ENCODE data around the gene IL11. TPM values are rescaled to one million over a fixed set of nuclear protein-coding genes. Genes with fewer than 3 reads are reported as not detected.
"Not testable (repeated sequence)": the region's sequence is repeated elsewhere in the genome, so short reads cannot be mapped to it uniquely, and the experiment has no call there.

IL11 gene
- polyA plus RNA-seq, 4 donors = 0.19 to 0.67 TPM; not detected in 2

DNA sequence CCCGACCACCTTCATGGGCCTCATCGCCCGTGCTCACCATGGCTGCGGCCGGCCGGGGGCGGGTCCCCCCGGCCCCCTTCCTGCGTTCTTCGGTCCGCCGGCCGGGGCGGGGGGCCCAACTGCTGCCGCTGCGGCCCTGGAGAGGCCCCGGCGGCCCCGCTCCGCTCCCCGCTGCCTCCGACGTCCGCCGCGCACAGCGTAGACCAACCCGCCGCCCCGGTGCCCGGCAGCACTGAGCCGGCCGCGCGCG is 37.2 kb upstream of the IL11 start, which contains the start of gene UBE2S:
UBE2S (minus strand) TSS at position 239 of the 250 bp plus-strand sequence; CDS start at position 40, 199 bp downstream.
- not testable (repeated sequence) for H3K27me3 ChIP-seq (ENCODE audit: control insufficient read depth in 3 of 3, insufficient read depth in 3 of 3, low read length in 3 of 3); FAIRE-seq
- Histone ChIP-seq H3K9me3 (ENCODE audit: control insufficient read depth in 2 of 2, insufficient read depth in 1 of 2, low read depth in 1 of 2, low read length in 1 of 2) (peaks cover 0 to 13% of the 10 kb centered on the region in 2 donors), H3K36me3 (ENCODE audit: control insufficient read depth in 3 of 3, insufficient read depth in 2 of 3, low read depth in 1 of 3, low read length in 3 of 3) (peaks cover 2 to 37% (median 5%) of the 10 kb centered on the region in 3 donors), H3K4me1 (ENCODE audit: control insufficient read depth in 3 of 3, insufficient read depth in 2 of 3, low read depth in 1 of 3, low read length in 2 of 3) (peaks cover 7 to 16% (median 8%) of the 10 kb centered on the region in 3 donors), H3K4me3 (ENCODE audit: low read depth in 1 of 3, low read length in 3 of 3) (peak within 1 kb of the TSS; percentile 69 to 89 (median 82)), H3K27ac (ENCODE audit: low read depth in 1 of 3, low read length in 2 of 3) (peak within 1 kb of the TSS; percentile 95 to 98 (median 97))
- peak in 1 of 2 donors; percentile 62 for DNase-seq
- WGBS, 3 donors = 0 to 2% (median 1%) methylated on average over 10 to 36 of the region's 36 CpGs

DNA sequence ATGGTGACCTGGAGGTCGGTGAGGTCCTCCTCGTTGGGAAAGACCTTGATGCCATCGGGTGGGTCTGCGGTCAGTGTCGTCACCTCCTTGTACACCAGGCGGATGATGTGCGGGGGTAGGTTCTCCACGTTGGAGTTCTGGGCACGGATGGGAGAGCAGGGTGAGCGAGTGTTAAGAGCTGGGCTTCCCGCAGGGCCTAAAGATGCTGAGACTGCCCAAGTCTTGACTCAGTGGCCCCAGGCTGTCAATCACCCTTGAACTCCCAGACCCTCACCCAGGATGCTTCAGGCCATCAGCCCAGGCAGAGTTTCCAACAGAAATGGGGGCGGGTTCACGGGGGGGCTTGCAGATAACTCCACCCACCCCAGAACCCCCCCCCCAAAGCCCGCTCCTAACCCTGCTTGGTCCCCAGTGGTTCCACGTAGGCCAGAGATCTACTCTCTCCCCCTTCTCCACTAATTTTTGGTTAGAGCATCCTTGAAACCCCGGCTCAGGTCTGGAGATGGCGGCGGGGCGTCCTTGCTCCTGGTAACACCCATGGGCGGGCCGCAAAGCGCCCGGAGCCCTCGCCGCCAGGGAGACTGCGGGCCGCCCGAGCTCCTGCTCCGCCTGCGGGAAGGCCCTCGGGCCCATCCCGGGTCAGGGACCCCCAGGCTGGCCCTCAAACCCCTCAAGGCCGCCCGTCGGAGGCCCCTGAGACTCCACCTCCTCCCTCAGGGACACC is 36.7 kb upstream of the IL11 start:
- Histone ChIP-seq H3K9me3 (ENCODE audit: control insufficient read depth in 2 of 2, insufficient read depth in 1 of 2, low read depth in 1 of 2, low read length in 1 of 2) (peaks cover 0 to 13% of the 10 kb centered on the region in 2 donors), H3K36me3 (ENCODE audit: control insufficient read depth in 3 of 3, insufficient read depth in 2 of 3, low read depth in 1 of 3, low read length in 3 of 3) (peaks cover 6 to 42% (median 10%) of the 10 kb centered on the region in 3 donors), H3K4me3 (ENCODE audit: low read depth in 1 of 3, low read length in 3 of 3) (peak overlapping the region; percentile 69 to 89 (median 82)), H3K27me3 (ENCODE audit: control insufficient read depth in 3 of 3, insufficient read depth in 3 of 3, low read length in 3 of 3) (no peaks in the 10 kb centered on the region), H3K27ac (ENCODE audit: low read depth in 1 of 3, low read length in 2 of 3) (peak overlapping the region; percentile 95 to 98 (median 97)), H3K4me1 (ENCODE audit: control insufficient read depth in 3 of 3, insufficient read depth in 2 of 3, low read depth in 1 of 3, low read length in 2 of 3) (peaks cover 7 to 16% (median 8%) of the 10 kb centered on the region in 3 donors)
- whole genome bisulfite sequencing, 3 donors = 14 to 20% (median 14%) methylated on average over 32 to 35 of the region's 35 CpGs
- no peak for FAIRE-seq
- DNase-seq = peak in 1 of 2 donors; percentile 27

DNA sequence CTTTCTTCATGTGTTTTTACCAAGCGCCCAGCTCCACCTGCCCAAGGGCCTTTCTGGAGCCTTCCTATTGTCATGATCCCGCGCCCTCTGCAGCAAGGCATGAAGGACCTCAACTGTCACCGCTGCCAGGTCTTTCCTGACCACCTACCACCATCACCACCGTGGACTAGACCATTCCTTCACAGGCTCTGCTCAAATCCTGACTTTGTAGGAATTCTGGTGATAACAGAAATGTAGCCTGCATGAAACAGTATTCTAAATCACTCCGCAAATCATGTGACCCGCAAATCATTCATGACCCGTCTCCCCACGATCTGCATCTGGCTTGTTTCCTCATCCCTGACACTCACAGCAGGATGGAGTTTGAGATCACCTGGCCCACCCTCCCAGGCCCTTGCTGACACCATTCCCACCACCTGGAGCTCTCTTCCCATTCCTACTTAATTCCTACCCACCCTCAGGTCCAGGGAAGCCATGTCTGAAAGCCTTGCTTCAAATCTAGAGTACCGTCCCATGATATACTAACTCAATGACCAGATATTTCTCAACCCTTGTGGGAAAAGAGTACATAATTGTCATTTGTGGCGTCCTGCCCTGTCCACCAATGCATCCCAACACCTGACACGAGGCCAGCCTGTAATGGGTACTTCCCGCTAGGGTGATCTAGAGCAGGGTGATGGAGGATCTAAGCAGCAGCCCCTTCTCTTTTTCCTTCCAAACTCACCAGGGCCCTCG is 36.0 kb upstream of the IL11 start:
- DNase-seq = no peak
- Histone ChIP-seq H3K27me3 (ENCODE audit: control insufficient read depth in 3 of 3, insufficient read depth in 3 of 3, low read length in 3 of 3) (no peaks in the 10 kb centered on the region), H3K27ac (ENCODE audit: low read depth in 1 of 3, low read length in 2 of 3) (peak overlapping the region in 1 of 3 donors; percentile 95), H3K4me1 (ENCODE audit: control insufficient read depth in 3 of 3, insufficient read depth in 2 of 3, low read depth in 1 of 3, low read length in 2 of 3) (peaks cover 7 to 16% (median 8%) of the 10 kb centered on the region in 3 donors), H3K9me3 (ENCODE audit: control insufficient read depth in 2 of 2, insufficient read depth in 1 of 2, low read depth in 1 of 2, low read length in 1 of 2) (peaks cover 0 to 13% of the 10 kb centered on the region in 2 donors), H3K36me3 (ENCODE audit: control insufficient read depth in 3 of 3, insufficient read depth in 2 of 3, low read depth in 1 of 3, low read length in 3 of 3) (peaks cover 6 to 48% (median 12%) of the 10 kb centered on the region in 3 donors), H3K4me3 (ENCODE audit: low read depth in 1 of 3, low read length in 3 of 3) (peak overlapping the region in 2 of 3 donors; percentile 69 to 82)
- 77 to 92% (median 79%) methylated on average over 14 of the region's 14 CpGs for WGBS, 3 donors
- FAIRE-seq = no peak

DNA sequence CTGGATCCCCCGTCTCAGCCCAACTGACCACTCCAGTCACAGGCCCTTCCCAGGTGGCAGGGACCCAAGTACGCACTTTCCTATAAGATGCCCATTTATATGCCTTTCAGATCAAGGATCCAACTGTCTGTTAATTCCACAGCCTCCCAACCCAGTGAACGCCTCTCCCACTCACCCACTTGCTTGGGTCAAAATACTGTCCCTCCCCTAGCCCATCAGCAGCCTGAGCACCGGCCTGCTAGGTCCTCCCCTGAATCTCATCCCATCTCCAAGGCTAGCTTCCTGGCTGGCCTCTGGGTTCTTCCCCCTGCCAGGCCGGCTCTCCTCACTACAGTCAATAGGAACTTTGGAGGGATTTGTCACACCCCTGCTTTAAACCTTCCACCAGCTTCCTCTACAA is 35.4 kb upstream of the IL11 start:
- FAIRE-seq = no peak
- Histone ChIP-seq H3K27me3 (ENCODE audit: control insufficient read depth in 3 of 3, insufficient read depth in 3 of 3, low read length in 3 of 3) (no peaks in the 10 kb centered on the region), H3K9me3 (ENCODE audit: control insufficient read depth in 2 of 2, insufficient read depth in 1 of 2, low read depth in 1 of 2, low read length in 1 of 2) (peaks cover 0 to 13% of the 10 kb centered on the region in 2 donors), H3K4me1 (ENCODE audit: control insufficient read depth in 3 of 3, insufficient read depth in 2 of 3, low read depth in 1 of 3, low read length in 2 of 3) (peaks cover 7 to 16% (median 8%) of the 10 kb centered on the region in 3 donors), H3K27ac (ENCODE audit: low read depth in 1 of 3, low read length in 2 of 3) (no peak overlapping the region), H3K36me3 (ENCODE audit: control insufficient read depth in 3 of 3, insufficient read depth in 2 of 3, low read depth in 1 of 3, low read length in 3 of 3) (peaks cover 6 to 53% (median 14%) of the 10 kb centered on the region in 3 donors), H3K4me3 (ENCODE audit: low read depth in 1 of 3, low read length in 3 of 3) (no peak overlapping the region)
- no peak for DNase-seq
- WGBS, 3 donors = 84 to 93% (median 87%) methylated on average over 5 of the region's 5 CpGs

DNA sequence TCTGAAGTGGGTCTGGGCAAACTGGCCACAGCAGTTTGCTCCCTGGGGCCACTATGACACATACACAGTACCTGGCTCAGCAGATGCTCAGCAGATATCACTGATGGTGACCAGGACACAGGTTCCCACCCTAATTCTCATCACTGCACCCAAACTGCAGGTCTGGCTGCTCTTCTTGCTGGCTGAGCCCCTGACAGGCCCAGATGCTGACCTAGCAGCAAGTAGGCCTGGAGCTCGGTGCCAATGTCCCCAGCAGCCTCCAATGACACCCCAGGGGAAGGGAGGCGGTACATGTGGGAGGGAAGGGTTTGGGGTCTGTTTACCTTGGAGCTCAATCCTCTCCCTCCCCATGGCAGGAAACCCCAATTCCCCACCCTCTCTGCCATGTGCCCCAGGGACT is 32.2 kb upstream of the IL11 start:
- no peak overlapping the region for H3K27ac ChIP-seq (ENCODE audit: low read depth in 1 of 3, low read length in 2 of 3)
- H3K9me3 ChIP-seq (ENCODE audit: control insufficient read depth in 2 of 2, insufficient read depth in 1 of 2, low read depth in 1 of 2, low read length in 1 of 2) = no peaks in the 10 kb centered on the region
- 85 to 100% (median 93%) methylated on average over 2 of the region's 2 CpGs for WGBS, 3 donors
- H3K4me3 ChIP-seq (ENCODE audit: low read depth in 1 of 3, low read length in 3 of 3) = no peak overlapping the region
- DNase-seq = no peak
- FAIRE-seq = no peak
- H3K36me3 ChIP-seq (ENCODE audit: control insufficient read depth in 3 of 3, insufficient read depth in 2 of 3, low read depth in 1 of 3, low read length in 3 of 3) = peaks cover 6 to 57% (median 15%) of the 10 kb centered on the region in 3 donors
- H3K4me1 ChIP-seq (ENCODE audit: control insufficient read depth in 3 of 3, insufficient read depth in 2 of 3, low read depth in 1 of 3, low read length in 2 of 3) = peaks cover 5 to 16% (median 8%) of the 10 kb centered on the region in 3 donors
- H3K27me3 ChIP-seq (ENCODE audit: control insufficient read depth in 3 of 3, insufficient read depth in 3 of 3, low read length in 3 of 3) = no peaks in the 10 kb centered on the region

DNA sequence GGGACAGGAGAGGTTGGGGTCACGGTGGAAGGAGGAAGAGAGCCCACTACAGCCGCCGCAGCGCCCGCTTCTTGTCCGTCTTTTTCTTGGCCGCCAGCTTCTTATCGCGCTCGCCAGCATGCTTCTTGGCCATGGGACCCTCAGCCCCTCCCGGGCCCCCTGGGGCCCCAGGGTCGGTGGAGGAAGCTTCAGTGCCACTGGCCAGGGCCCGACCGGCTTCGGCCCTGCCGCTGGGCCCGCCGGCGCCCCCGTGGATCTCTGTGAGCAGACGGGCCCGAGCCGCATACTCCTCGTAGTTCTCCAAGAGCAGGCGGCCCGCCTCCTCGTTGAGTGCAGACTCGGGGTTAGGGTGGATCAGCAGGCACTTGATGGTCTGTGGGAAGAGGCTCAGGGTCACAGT is 31.1 kb upstream of the IL11 start:
- DNase-seq; H3K27ac ChIP-seq (ENCODE audit: low read depth in 1 of 3, low read length in 2 of 3); FAIRE-seq; H3K4me3 ChIP-seq (ENCODE audit: low read depth in 1 of 3, low read length in 3 of 3); H3K27me3 ChIP-seq (ENCODE audit: control insufficient read depth in 3 of 3, insufficient read depth in 3 of 3, low read length in 3 of 3); H3K9me3 ChIP-seq (ENCODE audit: control insufficient read depth in 2 of 2, insufficient read depth in 1 of 2, low read depth in 1 of 2, low read length in 1 of 2): not testable (repeated sequence)
- Histone ChIP-seq H3K4me1 (ENCODE audit: control insufficient read depth in 3 of 3, insufficient read depth in 2 of 3, low read depth in 1 of 3, low read length in 2 of 3) (peaks cover 4 to 10% (median 5%) of the 10 kb centered on the region in 3 donors), H3K36me3 (ENCODE audit: control insufficient read depth in 3 of 3, insufficient read depth in 2 of 3, low read depth in 1 of 3, low read length in 3 of 3) (peaks cover 6 to 52% (median 15%) of the 10 kb centered on the region in 3 donors)
- WGBS, 3 donors = 90 to 94% (median 93%) methylated on average over 14 to 22 of the region's 28 CpGs

DNA sequence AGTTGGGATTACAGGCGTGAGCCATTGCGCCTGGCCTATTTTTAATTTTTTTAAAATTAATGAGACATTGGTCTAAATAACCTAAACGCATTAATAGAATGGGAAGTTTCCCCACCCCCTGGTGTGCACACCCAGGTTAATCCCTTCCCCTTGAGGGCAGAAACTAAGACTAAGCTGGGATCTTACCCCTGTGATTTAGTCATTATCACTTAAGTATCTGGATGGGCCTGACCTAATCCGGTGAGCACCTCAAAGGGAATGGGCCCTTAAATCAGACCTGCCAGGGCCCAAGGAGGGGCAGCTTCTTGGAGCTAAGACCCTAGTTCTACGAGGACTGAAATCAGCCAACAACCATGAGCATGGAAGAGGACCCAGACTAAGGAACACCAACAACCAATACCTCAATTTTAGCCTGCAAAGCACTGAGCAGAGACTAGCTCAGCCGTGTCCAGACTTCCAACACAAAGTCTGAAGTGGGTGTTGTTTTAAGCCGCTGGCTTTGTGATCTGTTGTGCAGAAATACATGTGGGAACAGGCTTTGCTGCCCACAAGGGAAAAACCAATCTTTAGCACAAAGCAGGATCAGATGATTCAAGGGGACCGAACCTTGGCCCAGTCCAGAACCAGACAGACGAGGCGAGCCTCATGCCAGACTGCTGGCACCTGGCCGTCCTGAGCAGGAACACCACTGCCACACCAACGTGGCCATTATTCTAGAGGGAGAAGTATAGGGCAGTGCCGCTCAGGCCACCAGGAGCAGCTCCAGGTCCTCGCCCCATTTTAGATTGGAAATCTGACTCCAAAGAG is 30.2 kb upstream of the IL11 start:
- DNase-seq (no peak), FAIRE-seq (no peak)
- Histone ChIP-seq H3K4me1 (ENCODE audit: control insufficient read depth in 3 of 3, insufficient read depth in 2 of 3, low read depth in 1 of 3, low read length in 2 of 3) (peaks cover 0 to 1% (median 0%) of the 10 kb centered on the region in 3 donors), H3K36me3 (ENCODE audit: control insufficient read depth in 3 of 3, insufficient read depth in 2 of 3, low read depth in 1 of 3, low read length in 3 of 3) (peaks cover 6 to 43% (median 15%) of the 10 kb centered on the region in 3 donors), H3K9me3 (ENCODE audit: control insufficient read depth in 2 of 2, insufficient read depth in 1 of 2, low read depth in 1 of 2, low read length in 1 of 2) (no peaks in the 10 kb centered on the region), H3K27me3 (ENCODE audit: control insufficient read depth in 3 of 3, insufficient read depth in 3 of 3, low read length in 3 of 3) (no peaks in the 10 kb centered on the region), H3K27ac (ENCODE audit: low read depth in 1 of 3, low read length in 2 of 3) (no peak overlapping the region), H3K4me3 (ENCODE audit: low read depth in 1 of 3, low read length in 3 of 3) (no peak overlapping the region)
- WGBS, 3 donors = 81 to 89% (median 87%) methylated on average over 14 of the region's 14 CpGs

Measured in small intestine (tissue), 7 donors.